Neural cell (in vitro differentiated cells): ENCODE measurements around the gene ITPK1. TPM values are rescaled to one million over a fixed set of nuclear protein-coding genes. Genes with fewer than 3 reads are reported as not detected.

ENCODE experiments used
- H2AFZ ChIP-seq: fragments of 200-600, 300-800 bp; sonication (generic), shearing (Covaris generic); 2 replicates; pipeline ENCODE4 v1.6.0; 2014; ENCODE audit warnings: low read depth, mild to moderate bottlenecking, antibody characterized with exemption, low read length, moderate library complexity
- H3F3A ChIP-seq: fragments of 200-600 bp; shearing (Covaris generic); 2 replicates; pipeline ENCODE4 v1.6.1; 2016; ENCODE audit warnings: mild to moderate bottlenecking, moderate library complexity, mixed read lengths, antibody characterized with exemption, low read length; ENCODE audit not compliant: insufficient read depth, poor library complexity, severe bottlenecking
- H3K27ac ChIP-seq: fragments of 200-600, 300-800 bp; sonication (generic), shearing (Covaris generic); 2 replicates; pipeline ENCODE4 v1.5.1; 2014; ENCODE audit warnings: mild to moderate bottlenecking, low read length, moderate library complexity
- H3K27me3 ChIP-seq: fragments of 300-800, 200-600 bp; sonication (generic), shearing (Covaris generic); 2 replicates; pipeline ENCODE4 v1.6.0; 2014; ENCODE audit warnings: mild to moderate bottlenecking, low read depth, low read length, moderate library complexity; ENCODE audit not compliant: insufficient read depth
- H3K36me3 ChIP-seq: fragments of 300-800, 200-600 bp; sonication (generic), shearing (Covaris generic); 2 replicates; pipeline ENCODE4 v1.5.1; 2014; ENCODE audit warnings: mild to moderate bottlenecking, antibody characterized with exemption, low read length, moderate library complexity; ENCODE audit not compliant: insufficient read depth
- H3K4me2 ChIP-seq: fragments of 300-800, 200-600 bp; sonication (generic), shearing (Covaris generic); 2 replicates; pipeline ENCODE4 v1.6.0; 2014; ENCODE audit warnings: mild to moderate bottlenecking, low read length
- H3K4me3 ChIP-seq: fragments of 300-800, 200-600 bp; sonication (generic), shearing (Covaris generic); 2 replicates; pipeline ENCODE4 v1.5.1; 2014; ENCODE audit warnings: mild to moderate bottlenecking, low read length, moderate library complexity
- H3K79me2 ChIP-seq: fragments of 200-600 bp; shearing (Covaris generic); replicated peaks from 2 replicates; pipeline ENCODE4 v1.6.0; 2014; ENCODE audit warnings: mild to moderate bottlenecking, low read length, moderate library complexity; ENCODE audit not compliant: insufficient read depth
- H3K9ac ChIP-seq: fragments of 300-800, 200-600 bp; sonication (generic), shearing (Covaris generic); 2 replicates; pipeline ENCODE4 v1.6.1; 2016; ENCODE audit warnings: mild to moderate bottlenecking, low read length, mixed read lengths
- H3K9me2 ChIP-seq: fragments of 200-600 bp; shearing (Covaris generic); 2 replicates; pipeline ENCODE4 v1.6.1; 2016; ENCODE audit warnings: mild to moderate bottlenecking, low read length, mixed read lengths; ENCODE audit not compliant: insufficient read depth
- H3K9me3 ChIP-seq: fragments of 200-600, 300-800 bp; sonication (generic), shearing (Covaris generic); 2 replicates; pipeline ENCODE4 v1.6.1; 2016; ENCODE audit warnings: mild to moderate bottlenecking, mixed run types, low read length, moderate library complexity, mixed read lengths
- H4K20me1 ChIP-seq: fragments of 200-600 bp; shearing (Covaris generic); 2 replicates; pipeline ENCODE4 v1.6.1; 2016; ENCODE audit warnings: mild to moderate bottlenecking, mixed run types; ENCODE audit not compliant: insufficient read depth
- CTCF ChIP-seq: fragments of 450-650 bp; IDR thresholded peaks from 2 replicates; pipeline ENCODE4 v1.5.1; 2014; ENCODE audit warnings: antibody characterized with exemption, mild to moderate bottlenecking, moderate library complexity; ENCODE audit not compliant: poor library complexity, severe bottlenecking
- EP300 ChIP-seq: fragments of 450-650 bp; conservative IDR thresholded peaks from 2 replicates; pipeline ENCODE4 v1.6.1; 2014; ENCODE audit warnings: antibody characterized with exemption, mild to moderate bottlenecking, moderate library complexity; ENCODE audit not compliant: poor library complexity, severe bottlenecking
- EZH2 ChIP-seq: fragments of 200-600, 300-800 bp; shearing (Covaris generic), sonication (generic); IDR thresholded peaks from 2 replicates; pipeline ENCODE4 v1.6.1; 2014; ENCODE audit warnings: antibody characterized with exemption, low read length, borderline replicate concordance, mild to moderate bottlenecking; ENCODE audit not compliant: insufficient read depth, poor library complexity, severe bottlenecking
- MXI1 ChIP-seq: fragments of 450-650 bp; conservative IDR thresholded peaks from 2 replicates; pipeline ENCODE4 v1.6.1; 2014; ENCODE audit warnings: antibody characterized with exemption, mild to moderate bottlenecking; ENCODE audit not compliant: poor library complexity, severe bottlenecking
- POLR2AphosphoS5 ChIP-seq: IDR thresholded peaks from 2 replicates; pipeline ENCODE4 v1.6.1; 2012
- RAD21 ChIP-seq: fragments of 450-650 bp; conservative IDR thresholded peaks from 2 replicates; pipeline ENCODE4 v1.6.1; 2014; ENCODE audit warnings: antibody characterized with exemption, mild to moderate bottlenecking, moderate library complexity
- REST ChIP-seq: IDR thresholded peaks from 2 replicates; pipeline ENCODE4 v1.6.1; 2012; ENCODE audit warnings: borderline replicate concordance
- SMC3 ChIP-seq: fragments of 450-650 bp; conservative IDR thresholded peaks from 2 replicates; pipeline ENCODE4 v1.6.1; 2014; ENCODE audit warnings: antibody characterized with exemption, mild to moderate bottlenecking, moderate library complexity; ENCODE audit not compliant: poor library complexity
- TAF1 ChIP-seq: IDR thresholded peaks from 2 replicates; pipeline ENCODE4 v1.6.1; 2012; ENCODE audit warnings: low read depth
- polyA plus RNA-seq: library from polyadenylated mRNA; depleted of rRNA; stranded (reverse); fragments of >200 nt; gene quantifications from 2 replicates; pipeline ENCODE4 v1.2.3, GENCODE V29; 2014

The ITPK1 gene
- polyA plus RNA-seq, 1 donor from 2014 or later: 65.0 TPM

- H3K9ac ChIP-seq: no peak overlapping the region
- H3K27me3 ChIP-seq: no peaks in the 10 kb centered on the region
- no peak overlapping the region for H3K27ac ChIP-seq
- no peaks in the 10 kb centered on the region for H4K20me1 ChIP-seq
- H3K79me2 ChIP-seq: no peaks in the 10 kb centered on the region
- H3K9me2 ChIP-seq: no peaks in the 10 kb centered on the region
- no peak for TF ChIP-seq RAD21
- TF ChIP-seq POLR2AphosphoS5: peak; percentile 2
- TF ChIP-seq REST: no peak
- TF ChIP-seq EZH2: no peak
- TF ChIP-seq CTCF: no peak
- H3K36me3 ChIP-seq: no peaks in the 10 kb centered on the region
- no peaks in the 10 kb centered on the region for H3K9me3 ChIP-seq
- no peak overlapping the region for H3K4me3 ChIP-seq
- H2AFZ ChIP-seq: no peak overlapping the region
- no peak overlapping the region for H3K4me2 ChIP-seq
- H3F3A ChIP-seq: no peaks in the 10 kb centered on the region
These were observed 180.3 kb downstream of the ITPK1 start for GRCh38 chr14:92935446-92935845.

- TF ChIP-seq EZH2: no peak
- TF ChIP-seq EP300: no peak
- no peak for TF ChIP-seq MXI1
- no peak for TF ChIP-seq RAD21
- no peak overlapping the region for H2AFZ ChIP-seq
- H3K4me3 ChIP-seq: no peak overlapping the region
- no peaks in the 10 kb centered on the region for H3K27me3 ChIP-seq
- no peaks in the 10 kb centered on the region for H4K20me1 ChIP-seq
- no peaks in the 10 kb centered on the region for H3K9me2 ChIP-seq
- H3K9ac ChIP-seq: no peak overlapping the region
- H3K27ac ChIP-seq: no peak overlapping the region
- no peak overlapping the region for H3K4me2 ChIP-seq
- no peaks in the 10 kb centered on the region for H3F3A ChIP-seq
- no peaks in the 10 kb centered on the region for H3K9me3 ChIP-seq
- H3K36me3 ChIP-seq: no peaks in the 10 kb centered on the region
- no peaks in the 10 kb centered on the region for H3K79me2 ChIP-seq
These were observed 181.3 kb downstream of the ITPK1 start for GRCh38 chr14:92934196-92935085.

- no peaks in the 10 kb centered on the region for H3K9me2 ChIP-seq
- H3K4me3 ChIP-seq: no peak overlapping the region
- no peak overlapping the region for H3K27ac ChIP-seq
- no peak overlapping the region for H3K4me2 ChIP-seq
- H3K9ac ChIP-seq: no peak overlapping the region
- no peaks in the 10 kb centered on the region for H3K79me2 ChIP-seq
- H3F3A ChIP-seq: no peaks in the 10 kb centered on the region
- H4K20me1 ChIP-seq: no peaks in the 10 kb centered on the region
- H3K27me3 ChIP-seq: no peaks in the 10 kb centered on the region
- no peak overlapping the region for H2AFZ ChIP-seq
- H3K9me3 ChIP-seq: no peaks in the 10 kb centered on the region
- no peaks in the 10 kb centered on the region for H3K36me3 ChIP-seq
- no peak for TF ChIP-seq REST
- TF ChIP-seq POLR2AphosphoS5: no peak
- no peak for TF ChIP-seq RAD21
- no peak for TF ChIP-seq EZH2
- TF ChIP-seq TAF1: no peak
- no peak for TF ChIP-seq SMC3
- no peak for TF ChIP-seq CTCF
- no peak for TF ChIP-seq MXI1
These were observed 182.2 kb downstream of the ITPK1 start for GRCh38 chr14:92933481-92933880.
